ENCODE data around the gene ABTB1.
"Not testable (repeated sequence)": the region's sequence is repeated elsewhere in the genome, so short reads cannot be mapped to it uniquely, and the experiment has no call there.

The ABTB1 gene

DNA sequence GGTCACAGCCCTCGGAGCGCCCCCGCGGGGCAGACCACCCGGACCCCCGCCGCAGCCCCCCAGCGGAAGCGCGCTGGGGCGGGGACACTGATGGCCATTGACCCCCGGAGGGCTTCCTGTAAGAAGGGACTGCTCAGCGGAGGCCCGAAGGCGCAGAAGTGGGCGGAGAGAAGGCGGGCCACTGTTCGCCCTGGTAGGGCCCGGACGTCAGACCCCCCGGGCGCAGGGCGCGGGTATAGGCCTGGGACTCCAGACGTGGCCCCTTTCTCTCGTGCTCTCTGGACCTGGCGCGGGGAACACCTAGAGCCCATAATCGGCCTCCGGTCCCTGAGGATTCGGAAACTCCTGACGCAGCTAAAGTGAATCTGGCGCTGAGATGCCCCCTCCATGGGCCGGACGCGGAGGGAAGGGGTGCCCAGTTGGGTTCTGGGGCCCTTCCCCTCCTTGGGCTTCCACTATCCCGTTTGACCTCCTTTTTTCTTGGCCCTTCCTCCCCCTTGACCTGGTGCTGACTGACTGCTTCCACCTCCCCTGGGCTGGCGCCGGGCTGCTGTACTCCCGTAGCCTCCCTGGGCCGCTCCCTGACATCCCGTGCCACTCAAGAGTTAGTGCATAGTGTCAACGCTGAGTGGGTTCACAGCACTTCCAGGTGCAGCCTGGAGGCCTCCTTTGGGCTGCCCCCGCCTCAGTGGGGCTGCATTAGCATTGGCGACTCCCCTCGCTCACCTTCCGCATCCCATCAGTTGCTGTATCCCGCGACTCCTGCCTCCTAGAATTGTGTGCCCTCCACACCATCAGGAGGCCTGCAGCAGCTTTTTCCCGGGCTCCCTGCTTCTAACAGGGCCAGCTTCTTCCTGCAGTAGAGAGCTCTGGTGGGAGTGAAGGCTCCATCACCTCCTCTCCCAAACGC lies 694 bp downstream of the ABTB1 start:
- no peak for DNase-seq

DNA sequence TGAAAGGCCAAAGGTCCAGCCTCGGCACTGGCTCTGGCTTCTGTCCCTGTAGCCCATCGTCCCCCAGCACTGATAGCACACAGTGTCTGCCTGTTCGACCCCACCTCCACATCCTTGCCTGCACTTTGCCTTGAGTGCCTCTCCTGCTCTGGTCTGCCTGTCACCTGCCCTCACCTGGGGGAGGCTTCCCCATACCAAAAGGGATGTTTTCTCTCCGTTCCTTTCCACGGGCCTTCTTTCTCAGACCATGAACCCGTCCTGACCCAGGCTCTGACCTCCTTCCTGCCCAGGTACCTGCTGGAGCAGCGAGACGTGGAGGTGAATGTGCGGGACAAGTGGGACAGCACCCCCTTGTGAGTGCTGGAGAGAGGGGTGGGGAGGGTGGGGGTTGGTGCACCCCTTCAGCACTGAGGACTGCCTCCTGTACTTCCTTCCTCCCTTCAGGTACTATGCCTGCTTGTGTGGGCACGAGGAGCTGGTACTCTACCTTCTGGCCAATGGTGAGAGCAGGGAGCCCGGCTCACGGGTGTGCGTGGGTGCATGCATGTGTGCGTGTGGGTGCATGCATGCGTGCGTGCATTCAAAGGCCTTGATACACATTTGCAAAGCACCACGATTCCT lies 1.5 kb downstream of the ABTB1 start:
- DNase-seq: no peak

DNA sequence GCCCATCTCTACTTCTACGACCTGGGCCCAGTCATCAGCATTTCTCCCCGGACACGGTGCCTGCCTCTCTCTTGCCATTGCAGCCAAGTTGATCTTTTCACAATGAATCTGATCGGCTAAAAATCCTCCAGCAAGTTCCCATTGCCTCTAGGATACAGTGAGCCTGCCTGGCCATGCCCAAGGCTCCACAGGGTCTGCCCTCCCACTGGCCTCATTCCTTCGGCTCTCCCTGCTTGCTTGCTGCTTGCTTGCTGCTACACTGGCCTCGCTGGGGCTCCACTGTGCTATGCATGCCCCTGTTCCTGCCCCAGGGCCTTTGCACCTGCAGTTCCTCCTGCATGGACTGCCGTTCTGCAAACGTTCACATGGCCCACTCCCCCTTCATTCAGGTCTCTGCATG lies 2.0 kb downstream of the ABTB1 start:
- no peak for DNase-seq

DNA sequence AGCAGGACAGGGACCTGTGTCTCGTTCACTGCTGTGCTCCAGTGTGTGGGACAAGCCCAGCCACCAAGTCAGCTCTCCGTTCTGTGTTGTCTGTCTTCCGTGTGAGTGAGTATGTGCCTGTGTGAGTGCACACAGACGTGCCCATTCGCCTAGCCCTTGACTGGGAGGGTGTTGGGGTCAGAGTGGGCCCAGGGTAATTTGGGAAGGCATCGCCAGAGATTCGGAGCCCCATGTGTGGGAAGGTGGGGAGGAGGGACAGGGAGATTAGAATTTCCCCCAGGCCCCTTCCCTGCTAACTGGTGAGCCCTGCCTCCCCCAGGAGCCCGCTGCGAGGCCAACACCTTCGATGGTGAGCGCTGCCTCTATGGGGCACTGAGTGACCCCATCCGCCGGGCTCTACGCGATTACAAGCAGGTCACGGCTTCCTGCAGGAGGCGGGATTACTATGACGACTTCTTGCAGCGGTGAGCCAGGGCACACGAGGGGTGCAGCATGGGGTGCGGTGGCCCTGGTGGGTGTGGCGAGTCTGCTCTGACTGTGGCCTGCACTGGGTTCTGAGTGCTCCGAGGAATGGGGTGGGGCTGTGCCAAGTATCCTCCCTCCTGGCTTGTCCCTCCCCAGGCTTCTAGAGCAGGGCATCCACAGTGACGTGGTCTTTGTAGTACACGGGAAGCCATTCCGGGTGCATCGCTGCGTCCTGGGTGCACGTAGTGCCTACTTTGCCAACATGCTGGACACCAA lies 3.1 kb downstream of the ABTB1 start:
- DNase-seq: no peak

DNA sequence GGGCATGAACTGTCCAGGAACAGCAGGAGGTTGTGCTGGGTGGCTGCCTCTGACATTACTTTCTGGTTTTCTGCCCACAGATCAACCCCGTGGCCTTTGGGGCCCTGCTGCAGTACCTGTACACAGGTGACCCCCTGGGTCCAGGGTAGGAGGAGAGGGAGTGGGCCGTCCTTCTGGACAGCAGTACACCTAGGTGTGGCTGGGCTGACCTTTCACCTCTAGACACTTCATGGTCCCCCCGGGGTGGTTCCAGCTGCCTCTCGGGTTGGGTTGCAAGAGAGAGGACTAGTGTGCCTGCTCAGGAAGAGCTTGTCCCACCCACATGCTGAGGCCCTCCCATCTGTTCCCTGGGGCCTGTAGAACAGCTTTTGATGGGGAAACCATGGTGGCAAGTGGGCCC lies 3.7 kb downstream of the ABTB1 start:
- DNase-seq: no peak

DNA sequence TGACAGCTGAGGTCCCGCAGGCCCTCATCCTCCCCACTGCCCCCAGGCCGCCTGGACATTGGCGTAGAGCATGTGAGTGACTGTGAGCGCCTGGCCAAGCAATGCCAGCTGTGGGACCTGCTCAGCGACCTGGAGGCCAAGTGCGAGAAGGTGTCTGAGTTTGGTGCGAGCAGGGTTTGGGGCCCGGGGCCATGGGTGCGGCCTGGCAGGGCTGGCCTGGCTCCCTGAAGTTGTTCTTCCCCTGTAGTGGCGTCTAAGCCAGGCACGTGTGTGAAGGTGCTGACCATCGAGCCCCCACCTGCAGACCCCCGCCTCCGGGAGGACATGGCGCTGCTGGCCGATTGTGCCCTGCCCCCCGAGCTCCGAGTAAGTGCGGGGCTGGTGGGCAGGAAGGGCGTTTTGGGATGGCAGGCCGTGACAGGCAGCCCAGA lies 4.2 kb downstream of the ABTB1 start:
- no peak for DNase-seq

DNA sequence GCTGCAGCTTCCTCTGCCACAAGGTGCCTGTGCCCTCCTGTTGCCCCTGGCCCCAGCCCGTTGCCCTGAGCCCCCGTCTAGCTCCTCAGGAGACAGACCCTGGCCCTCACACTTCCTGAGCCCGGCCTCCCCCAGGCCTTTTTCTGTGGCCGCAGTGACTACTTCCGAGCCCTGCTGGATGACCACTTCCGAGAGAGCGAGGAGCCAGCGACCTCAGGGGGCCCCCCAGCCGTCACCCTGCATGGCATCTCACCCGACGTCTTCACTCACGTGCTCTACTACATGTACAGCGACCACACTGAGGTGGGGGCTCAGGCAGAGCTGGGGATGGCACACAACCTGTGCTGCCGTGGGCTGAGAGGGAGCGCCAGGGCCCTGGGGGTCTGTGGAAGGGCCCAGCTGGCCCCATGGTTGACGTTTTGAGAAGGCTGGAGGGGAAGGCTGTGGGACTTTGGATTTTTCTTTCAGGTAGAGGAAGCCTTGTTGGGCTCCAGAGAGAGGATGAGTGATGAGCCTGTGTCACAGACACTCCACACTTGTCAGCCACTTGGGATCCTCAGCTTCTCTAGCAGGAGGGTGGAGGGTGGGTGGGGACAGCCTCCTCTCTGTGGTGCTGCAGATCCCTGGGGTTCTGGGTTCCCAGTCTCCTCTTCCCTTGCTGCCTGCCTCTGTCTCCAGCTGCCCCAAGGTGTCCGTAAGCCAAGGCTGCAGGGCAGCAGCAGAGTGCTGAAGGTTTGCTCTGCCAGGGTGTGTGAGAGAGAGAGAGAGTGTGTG lies 5.0 kb downstream of the ABTB1 start:
- no peak for DNase-seq

DNA sequence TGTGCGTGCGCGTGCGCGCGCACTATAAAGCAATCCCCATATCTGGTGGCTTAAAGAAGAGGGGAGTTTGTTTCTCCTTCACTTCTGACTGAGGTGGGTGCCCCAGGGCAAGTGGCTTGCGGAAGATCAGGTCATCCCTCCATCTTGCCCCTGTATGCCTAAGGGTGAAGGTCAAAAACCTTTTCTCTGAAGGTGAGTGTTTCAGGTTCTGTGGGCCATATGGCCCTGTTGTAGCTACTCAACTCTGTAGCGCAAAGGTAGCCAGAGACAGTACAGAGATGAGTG lies 5.5 kb downstream of the ABTB1 start:
- DNase-seq: no peak

DNA sequence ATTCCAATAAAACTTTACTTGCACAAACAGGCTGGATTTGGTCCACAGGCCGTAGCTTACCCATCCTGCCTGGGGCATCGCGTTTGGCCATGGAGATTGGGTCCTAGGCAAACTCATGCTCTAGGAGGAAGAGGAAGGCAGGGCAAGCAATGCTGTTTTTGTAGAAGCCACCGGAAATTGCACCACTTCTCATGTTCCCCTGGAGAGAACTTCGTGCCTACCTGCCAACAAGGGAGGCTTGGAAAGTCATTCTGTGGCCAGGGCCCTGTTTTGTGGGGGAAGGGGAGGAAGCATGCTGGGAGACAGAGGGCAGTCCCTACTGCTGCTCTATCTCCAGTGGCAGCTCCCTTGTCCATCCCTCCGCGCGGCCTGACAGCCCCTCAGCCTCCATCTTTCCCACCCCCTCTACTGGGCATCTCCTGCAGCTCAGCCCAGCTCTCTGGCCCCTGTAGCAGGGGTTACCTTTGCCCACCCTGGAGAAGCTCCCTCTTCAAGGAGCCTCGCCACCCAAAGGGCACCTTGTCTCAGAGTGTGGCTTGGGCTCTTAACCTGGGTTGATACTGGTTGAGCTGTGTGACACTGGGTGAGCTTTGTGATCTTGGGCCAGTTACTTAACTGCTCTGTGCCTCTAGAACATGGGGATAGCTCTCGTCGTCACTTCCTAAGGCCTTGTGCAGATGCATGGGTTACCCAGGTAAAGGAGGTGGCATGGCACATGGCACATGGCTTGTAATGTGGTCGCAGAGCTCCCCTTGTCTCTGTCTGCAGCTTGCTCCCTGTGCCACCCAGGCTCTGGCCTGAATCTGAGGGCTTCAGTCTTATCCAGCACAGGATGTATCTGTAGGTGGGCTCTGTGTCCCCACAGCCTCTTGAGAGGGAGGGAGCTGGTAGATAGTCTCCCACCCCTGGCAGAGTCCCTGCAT lies 6.1 kb downstream of the ABTB1 start:
- no peak for DNase-seq

DNA sequence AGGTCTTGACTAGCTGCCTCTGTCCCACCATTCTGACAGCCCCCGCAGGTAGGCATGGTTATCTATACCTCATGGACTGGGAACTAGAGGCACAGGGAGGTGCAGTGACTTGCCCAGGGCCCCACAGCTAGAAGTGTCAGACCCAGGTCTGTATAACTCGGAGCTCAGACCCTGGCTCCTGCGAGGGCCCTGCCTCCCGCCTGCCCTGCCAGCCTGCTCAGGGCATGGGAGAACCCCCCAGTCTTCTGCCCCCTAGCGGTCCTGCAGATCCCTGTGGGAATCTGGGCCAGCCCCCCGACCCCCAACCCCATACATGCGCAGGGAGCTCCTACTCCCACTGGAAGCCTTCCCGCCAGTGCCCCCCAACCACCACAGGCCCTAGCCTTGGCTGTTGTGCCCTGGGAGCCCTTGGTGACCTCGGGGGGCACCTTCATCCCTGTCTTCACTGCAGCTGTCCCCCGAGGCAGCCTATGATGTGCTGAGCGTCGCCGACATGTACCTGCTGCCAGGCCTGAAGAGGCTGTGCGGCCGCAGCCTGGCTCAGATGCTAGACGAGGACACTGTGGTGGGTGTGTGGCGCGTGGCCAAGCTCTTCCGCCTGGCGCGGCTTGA lies 6.9 kb downstream of the ABTB1 start:
- DNase-seq: no peak

DNA sequence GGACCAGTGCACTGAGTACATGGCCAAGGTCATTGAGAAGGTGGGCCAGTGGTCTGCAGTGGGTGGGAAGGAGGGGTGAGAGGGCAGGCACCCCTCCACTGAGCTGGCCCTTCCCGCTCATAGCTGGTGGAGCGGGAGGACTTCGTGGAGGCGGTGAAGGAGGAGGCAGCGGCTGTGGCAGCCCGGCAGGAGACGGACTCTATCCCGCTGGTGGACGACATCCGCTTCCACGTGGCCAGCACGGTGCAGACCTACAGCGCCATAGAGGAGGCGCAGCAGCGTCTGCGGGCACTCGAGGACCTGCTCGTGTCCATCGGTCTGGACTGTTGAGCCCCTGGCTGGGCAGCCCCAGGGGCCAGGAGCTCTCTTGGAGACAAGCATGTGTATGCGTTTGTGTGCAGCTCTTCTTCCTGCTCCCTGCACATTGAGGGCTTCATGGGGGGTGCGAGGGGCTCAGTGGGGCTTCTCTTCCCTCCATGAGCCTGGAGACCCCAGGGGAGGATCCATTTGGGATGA lies 7.5 kb downstream of the ABTB1 start:
- DNase-seq: no peak

DNA sequence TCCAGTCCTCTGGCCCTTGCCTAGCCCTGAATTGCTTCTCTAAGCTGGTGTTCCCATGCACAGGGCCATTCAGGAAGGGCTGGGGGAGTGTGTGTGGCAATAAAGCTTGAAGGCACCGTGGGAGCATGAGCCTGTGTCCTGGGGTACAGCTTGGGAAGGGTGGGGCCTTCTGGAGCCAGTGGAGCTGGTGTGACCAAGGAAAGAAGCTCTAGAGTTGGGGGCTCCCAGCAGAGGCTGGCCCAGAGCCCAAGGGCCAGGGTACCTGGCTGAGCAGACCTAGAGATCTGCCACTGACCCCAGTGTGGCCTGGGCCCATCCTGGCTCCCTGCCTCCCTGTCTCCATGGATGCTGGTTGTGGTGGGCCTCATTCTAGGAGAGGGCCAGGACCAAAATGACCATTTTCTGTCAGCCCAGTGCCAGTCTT lies 8.1 kb downstream of the ABTB1 start:
- no peak for DNase-seq

DNA sequence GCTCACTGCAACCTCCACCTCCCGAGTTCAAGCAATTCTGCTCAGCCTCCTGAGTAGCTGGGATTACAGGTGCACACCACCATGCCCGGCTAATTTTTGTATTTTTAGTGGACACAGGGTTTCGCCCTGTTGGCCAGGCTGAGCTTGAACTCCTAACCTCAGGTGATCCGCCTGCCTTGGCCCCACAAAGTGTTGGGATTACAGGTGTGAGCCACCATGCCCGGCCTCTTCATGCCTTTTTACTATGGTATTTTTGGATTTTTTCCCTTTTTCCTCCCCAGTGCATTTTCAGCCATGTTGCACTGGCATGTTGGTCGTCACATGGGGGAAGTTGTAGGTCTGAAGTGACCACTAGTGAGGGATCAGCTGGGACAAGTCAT lies 9.4 kb downstream of the ABTB1 start:
- not testable (repeated sequence) for DNase-seq

DNA sequence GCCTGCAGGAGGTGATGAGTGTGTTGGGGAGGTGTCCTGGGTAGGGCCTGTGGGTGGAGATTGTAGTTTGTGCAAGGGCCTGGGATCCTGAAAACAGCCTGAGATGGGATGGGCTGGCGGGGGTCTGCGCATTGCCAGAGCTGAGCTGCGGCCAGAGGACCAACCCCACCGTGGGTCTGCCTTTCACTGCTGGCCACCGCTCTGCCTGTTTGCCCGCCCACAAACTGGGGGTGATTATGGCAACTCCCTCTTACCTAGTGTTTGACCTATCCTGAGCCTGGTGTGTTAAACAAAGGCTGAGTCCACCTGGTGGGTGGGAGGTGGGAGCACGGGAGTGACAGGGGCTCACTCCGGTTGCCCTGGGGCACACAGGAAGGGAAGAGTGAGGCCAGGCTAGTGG lies 9.8 kb downstream of the ABTB1 start:
- no peak for DNase-seq

DNA sequence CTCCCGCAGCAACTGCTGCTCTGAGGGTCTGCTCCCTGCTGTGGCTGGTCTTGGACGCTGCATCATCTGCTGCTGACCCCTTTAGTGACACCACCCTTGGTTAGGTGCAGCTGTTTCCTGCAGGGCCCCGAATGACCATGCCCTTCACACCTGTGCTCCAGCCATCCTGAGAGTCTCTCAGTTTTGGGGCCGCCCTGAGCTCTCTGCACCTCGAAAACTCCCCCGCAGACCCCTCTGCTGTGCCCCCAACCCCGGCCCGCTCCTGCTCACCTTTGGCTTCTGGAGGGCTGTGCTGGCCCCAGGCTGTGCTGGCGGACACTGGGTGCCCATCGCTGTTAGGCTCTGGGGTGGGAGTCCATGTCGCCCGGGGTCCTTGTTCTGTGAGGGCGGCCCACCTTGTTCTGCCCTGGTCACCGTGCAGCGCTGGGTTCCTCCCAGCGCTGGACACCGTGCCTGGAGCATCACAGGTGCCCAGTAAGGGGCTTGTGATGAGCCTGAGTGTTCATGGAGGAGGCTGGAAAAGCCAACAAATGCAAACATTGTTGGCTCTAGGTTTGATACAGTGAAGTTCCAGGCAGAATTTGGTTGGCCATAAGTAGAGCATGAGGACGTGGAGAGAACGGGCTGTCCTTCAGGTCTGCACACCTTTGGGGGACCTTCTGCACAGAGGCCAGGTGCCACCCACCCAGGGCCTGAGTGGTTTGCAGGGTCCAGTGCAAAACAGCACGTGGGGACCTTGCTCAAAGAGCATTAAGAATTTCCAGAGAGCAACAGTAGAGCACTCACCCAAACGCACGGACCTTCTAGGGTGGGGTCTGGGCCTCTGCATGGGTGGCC lies 12.3 kb downstream of the ABTB1 start:
- no peak for DNase-seq

DNA sequence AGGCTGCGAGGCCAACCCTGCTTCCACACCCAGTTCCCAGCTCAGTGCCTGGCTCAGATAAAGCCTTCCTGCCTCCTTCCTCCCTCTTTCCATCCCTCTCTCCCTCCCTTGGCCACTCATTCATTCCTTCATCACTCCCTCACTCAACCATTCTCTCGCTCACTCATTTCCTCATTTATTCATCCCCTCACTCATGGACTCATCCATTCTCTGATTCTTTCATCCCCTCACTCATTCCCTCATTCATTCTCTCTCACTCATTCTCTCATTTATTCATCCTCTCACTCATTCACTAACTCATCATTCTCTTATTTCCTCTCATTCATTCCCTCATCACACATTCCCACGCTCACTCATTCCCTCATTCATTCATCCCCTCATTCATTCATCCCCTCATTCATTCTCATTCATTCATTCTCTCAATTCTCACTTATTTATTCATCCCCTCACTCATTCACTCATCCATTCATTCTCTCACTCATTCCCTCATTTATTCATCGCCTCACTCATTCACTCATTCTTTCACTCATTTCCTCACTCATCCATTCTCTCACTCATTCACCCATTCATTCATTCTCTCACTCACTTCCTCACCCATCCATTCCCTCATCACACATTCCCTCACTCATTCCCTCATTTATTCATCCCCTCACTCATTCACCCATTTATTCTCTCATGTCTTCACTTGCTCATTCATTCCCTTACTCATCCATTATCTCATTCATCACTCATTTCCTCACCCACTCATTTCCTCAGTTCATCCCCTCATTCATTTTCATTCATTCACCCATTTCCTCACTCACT lies 13.2 kb downstream of the ABTB1 start:
- no peak for DNase-seq

DNA sequence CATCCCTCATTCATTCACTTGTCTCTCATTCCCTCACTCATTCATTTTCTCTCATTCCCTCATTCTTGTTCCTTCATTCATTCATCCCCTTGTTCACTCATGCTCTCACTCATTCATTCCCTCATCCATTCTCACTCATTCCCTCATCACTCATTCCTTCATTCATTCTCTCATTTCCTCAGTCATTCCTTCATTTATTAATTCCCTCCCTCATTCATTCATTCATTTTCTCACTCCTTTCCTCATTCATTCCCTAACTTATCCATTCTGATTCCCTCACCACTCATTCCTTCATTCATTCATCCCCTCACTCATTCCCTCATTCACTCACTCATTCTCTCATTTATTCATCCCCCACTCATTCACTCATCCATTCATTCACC lies 13.8 kb downstream of the ABTB1 start:
- DNase-seq: no peak

DNA sequence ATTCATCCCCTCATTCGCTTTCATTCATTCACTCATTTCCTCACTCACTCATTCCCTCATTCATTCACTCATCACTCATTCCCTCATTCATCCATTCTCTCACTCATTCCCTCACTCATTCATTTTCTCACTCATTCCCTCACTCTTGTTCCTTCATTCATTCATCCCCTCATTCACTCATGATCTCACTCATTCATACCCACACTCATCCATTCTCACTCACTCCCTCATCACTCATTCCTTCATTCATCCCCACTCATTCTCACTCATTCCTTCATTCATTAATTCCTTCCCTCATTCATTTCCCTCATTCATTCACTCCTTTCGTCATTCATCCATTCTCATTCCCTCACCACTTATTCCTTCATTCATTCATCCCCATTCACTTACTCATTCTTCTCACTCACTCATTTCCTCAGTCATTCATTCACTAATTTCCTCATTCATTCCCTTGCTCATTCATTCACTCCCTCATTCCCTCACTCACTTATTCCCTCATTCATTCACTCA lies 14.5 kb downstream of the ABTB1 start:
- no peak for DNase-seq

DNA sequence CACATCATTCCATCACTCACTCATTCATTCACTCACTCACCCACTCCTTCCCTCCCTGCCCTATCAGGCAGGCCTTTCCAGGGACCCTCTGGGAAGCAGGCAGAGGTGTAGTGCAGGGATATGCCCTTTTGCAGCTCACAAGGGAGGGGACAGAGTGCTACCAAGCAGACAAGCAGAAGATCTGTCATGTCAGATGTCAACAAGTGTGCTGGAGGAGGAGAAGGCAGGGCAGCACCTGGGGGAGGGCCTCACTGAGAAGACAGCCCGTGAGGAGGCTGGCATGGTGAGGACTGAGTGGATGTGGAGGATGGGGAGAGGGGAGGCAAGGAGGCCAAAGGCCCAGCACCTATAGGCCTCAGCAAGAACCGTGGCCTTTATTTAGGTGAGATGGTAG lies 15.3 kb downstream of the ABTB1 start:
- no peak for DNase-seq

Measured in NCI-H1092 treated with DMSO at 0.1 percent for 48 hours (cell line).